Astrocyte (in vitro differentiated cells and primary cell): ENCODE results near the gene CAMKK2.
A peak's percentile ranks its signal among the peaks of the same experiment; 100 is the strongest.

Source experiments
- EZH2 ChIP-seq: IDR thresholded peaks from 2 replicates; pipeline ENCODE4 v1.6.1; 2012; ENCODE audit warnings: mild to moderate bottlenecking, low read length, inconsistent platforms; ENCODE audit not compliant: insufficient read depth
- TF ChIP-seq, protein P1 (sequence below): IDR thresholded peaks from 2 replicates; pipeline ENCODE4 v1.5.1; 2011; ENCODE audit warnings: low read depth, mild to moderate bottlenecking, inconsistent platforms, low read length, moderate library complexity; ENCODE audit not compliant: insufficient read depth

DNA sequence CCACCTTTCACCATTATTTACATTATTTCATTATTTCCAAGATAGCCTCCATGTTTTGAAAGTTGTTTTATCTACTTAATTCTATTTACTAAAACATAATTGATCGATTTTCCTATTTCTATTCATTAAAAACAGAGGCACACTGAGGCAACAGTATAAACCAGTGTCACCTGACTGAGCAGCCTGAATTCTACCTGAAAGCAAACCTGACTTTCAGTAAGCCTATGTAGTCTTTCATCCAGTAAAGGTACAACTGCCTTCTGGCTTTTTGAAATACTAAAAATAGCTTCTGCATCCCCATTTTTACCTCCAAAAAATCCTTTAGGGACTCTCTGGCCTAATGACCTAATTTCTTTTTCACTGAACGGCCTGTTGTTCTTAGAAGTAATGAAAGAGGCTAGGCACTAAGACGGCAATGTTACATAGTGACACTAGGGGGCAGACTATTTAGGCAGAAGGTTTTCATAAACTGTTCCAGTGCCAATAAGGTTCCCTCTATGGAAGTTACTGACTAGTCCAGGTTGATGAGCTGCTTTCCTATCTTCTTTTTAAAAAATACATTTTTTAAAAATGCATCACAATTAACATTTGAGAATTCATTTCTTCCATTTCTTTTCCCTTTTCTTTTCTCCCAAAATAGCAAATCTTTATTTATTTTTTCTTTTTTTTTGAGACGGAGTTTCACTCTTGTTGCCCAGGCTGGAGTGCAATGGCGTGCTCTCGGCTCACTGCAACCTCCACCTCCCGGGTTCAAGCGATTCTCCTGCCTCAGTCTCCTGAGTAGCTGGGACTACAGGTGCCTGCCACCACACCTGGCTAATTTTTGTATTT, 38.2 kb upstream of the CAMKK2 start:
- TF ChIP-seq, protein P1, sequence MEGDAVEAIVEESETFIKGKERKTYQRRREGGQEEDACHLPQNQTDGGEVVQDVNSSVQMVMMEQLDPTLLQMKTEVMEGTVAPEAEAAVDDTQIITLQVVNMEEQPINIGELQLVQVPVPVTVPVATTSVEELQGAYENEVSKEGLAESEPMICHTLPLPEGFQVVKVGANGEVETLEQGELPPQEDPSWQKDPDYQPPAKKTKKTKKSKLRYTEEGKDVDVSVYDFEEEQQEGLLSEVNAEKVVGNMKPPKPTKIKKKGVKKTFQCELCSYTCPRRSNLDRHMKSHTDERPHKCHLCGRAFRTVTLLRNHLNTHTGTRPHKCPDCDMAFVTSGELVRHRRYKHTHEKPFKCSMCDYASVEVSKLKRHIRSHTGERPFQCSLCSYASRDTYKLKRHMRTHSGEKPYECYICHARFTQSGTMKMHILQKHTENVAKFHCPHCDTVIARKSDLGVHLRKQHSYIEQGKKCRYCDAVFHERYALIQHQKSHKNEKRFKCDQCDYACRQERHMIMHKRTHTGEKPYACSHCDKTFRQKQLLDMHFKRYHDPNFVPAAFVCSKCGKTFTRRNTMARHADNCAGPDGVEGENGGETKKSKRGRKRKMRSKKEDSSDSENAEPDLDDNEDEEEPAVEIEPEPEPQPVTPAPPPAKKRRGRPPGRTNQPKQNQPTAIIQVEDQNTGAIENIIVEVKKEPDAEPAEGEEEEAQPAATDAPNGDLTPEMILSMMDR, result peak; percentile 96
- TF ChIP-seq EZH2, result no peak
